T-helper 2 cell treated with Interferon-gamma antibody and Interleukin-4, amounts not matched to agents 5 μg/mL and 100 μg/mL, for 36 hours (primary cell): Measurements from ENCODE around the gene TBATA.

ENCODE experiments used
- DNase-seq: peaks from one replicate; pipeline ENCODE4 v3.0.0; 2021; ENCODE audit warnings: low spot score
- H3K27ac Mint-ChIP-seq: one replicate; pipeline ENCODE4 v1.8.0; 2021; ENCODE audit warnings: mild to moderate bottlenecking, mixed read lengths
- H3K27me3 Mint-ChIP-seq: one replicate; pipeline ENCODE4 v1.8.0; 2021; ENCODE audit warnings: low read depth, mixed read lengths
- H3K36me3 Mint-ChIP-seq: one replicate; pipeline ENCODE4 v1.8.0; 2021; ENCODE audit warnings: low read depth, mixed read lengths
- H3K4me1 Mint-ChIP-seq: one replicate; pipeline ENCODE4 v1.8.0; 2021; ENCODE audit warnings: low read depth, mixed read lengths
- H3K4me3 Mint-ChIP-seq: one replicate; pipeline ENCODE4 v1.8.0; 2022; ENCODE audit warnings: mild to moderate bottlenecking, moderate library complexity, mixed read lengths
- H3K9me3 Mint-ChIP-seq: one replicate; pipeline ENCODE4 v1.8.0; 2021; ENCODE audit warnings: mixed read lengths

TBATA gene

GRCh38 chr10:70753841-70754621 is 31.1 kb downstream of the TBATA start:
- Mint-ChIP-seq H3K36me3 (no peaks in the 10 kb centered on the region), H3K9me3 (no peaks in the 10 kb centered on the region), H3K4me3 (no peak overlapping the region), H3K27me3 (no peaks in the 10 kb centered on the region), H3K27ac (no peak overlapping the region), H3K4me1 (peaks cover 4% of the 10 kb centered on the region)
- DNase-seq: no peak

DNA sequence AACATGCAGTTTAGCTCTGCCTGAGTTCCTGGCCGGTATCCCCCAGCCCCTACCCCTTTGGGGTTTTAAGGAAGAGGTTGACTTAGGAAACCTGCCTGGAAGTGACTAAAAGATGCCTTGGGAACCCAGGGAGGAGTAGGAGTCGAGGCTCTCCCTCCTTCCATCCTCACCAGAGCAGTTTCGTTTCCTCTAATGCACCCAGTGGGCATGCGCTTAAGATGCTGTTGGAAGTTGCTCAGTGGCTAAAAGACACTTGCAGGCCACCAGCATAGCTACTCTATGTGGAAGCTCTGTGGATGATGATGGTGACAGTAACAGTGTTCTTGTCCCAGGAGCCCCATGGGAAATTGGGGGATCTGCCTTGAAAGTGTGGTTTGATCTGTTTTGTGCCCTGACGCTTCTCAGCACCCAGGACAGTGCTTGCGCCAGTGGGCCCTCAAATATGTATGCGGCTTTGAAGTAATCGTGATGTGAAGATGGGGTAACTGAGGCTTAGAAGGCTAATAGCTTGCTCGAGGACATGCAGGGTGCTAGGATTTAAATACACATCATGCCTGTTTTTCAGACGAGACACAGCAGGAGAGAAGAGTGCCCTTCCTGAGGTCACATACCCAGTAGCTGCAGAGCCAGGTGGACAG is 32.0 kb downstream of the TBATA start:
- DNase-seq: no peak
- H3K4me3 Mint-ChIP-seq: no peak overlapping the region
- H3K27me3 Mint-ChIP-seq: no peaks in the 10 kb centered on the region
- H3K4me1 Mint-ChIP-seq: no peaks in the 10 kb centered on the region
- no peaks in the 10 kb centered on the region for H3K36me3 Mint-ChIP-seq
- H3K9me3 Mint-ChIP-seq: no peaks in the 10 kb centered on the region
- H3K27ac Mint-ChIP-seq: no peak overlapping the region

- H3K4me1 Mint-ChIP-seq: no peaks in the 10 kb centered on the region
- H3K9me3 Mint-ChIP-seq: no peaks in the 10 kb centered on the region
- H3K27me3 Mint-ChIP-seq: no peaks in the 10 kb centered on the region
- no peaks in the 10 kb centered on the region for H3K36me3 Mint-ChIP-seq
- no peak for DNase-seq
- H3K27ac Mint-ChIP-seq: no peak overlapping the region
- no peak overlapping the region for H3K4me3 Mint-ChIP-seq
Measured at GRCh38 chr10:70752571-70752970, 32.6 kb downstream of the TBATA start.

GRCh38 chr10:70751991-70752390 is 33.2 kb downstream of the TBATA start:
- Mint-ChIP-seq H3K27ac (no peak overlapping the region), H3K4me1 (no peaks in the 10 kb centered on the region), H3K27me3 (no peaks in the 10 kb centered on the region), H3K4me3 (no peak overlapping the region), H3K36me3 (no peaks in the 10 kb centered on the region), H3K9me3 (no peaks in the 10 kb centered on the region)
- no peak for DNase-seq

- Mint-ChIP-seq H3K4me1 (no peaks in the 10 kb centered on the region), H3K27me3 (no peaks in the 10 kb centered on the region), H3K4me3 (no peak overlapping the region), H3K27ac (no peak overlapping the region), H3K36me3 (no peaks in the 10 kb centered on the region), H3K9me3 (no peaks in the 10 kb centered on the region)
- DNase-seq: no peak
Measured at GRCh38 chr10:70751356-70751755, 33.8 kb downstream of the TBATA start.

- no peak for DNase-seq
- Mint-ChIP-seq H3K4me1 (no peaks in the 10 kb centered on the region), H3K27me3 (no peaks in the 10 kb centered on the region), H3K36me3 (no peaks in the 10 kb centered on the region), H3K4me3 (no peak overlapping the region), H3K9me3 (no peaks in the 10 kb centered on the region), H3K27ac (no peak overlapping the region)
Measured at GRCh38 chr10:70750156-70750703, 34.9 kb downstream of the TBATA start.

DNA sequence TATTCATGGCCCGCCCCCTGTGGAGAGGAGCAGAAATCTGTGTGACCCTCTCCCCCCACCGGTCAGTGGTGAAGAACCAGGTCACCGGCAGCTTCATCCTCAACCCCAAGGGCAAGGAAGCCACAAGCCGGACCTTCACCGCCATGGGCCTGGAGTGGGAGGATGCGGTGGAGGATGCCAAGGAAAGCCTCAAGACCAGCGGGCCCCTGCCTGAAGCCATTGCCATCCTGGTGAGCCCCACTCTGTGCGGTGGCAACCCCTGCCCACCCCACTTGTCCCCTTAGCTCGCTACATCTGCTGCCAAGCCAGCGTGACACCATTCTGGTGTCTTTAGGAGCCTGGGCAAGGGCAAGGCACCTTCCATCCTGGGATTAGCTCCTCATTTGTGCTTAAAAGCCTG is 35.4 kb downstream of the TBATA start:
- Mint-ChIP-seq H3K4me1 (no peaks in the 10 kb centered on the region), H3K4me3 (no peak overlapping the region), H3K9me3 (no peaks in the 10 kb centered on the region), H3K27ac (no peak overlapping the region), H3K27me3 (no peaks in the 10 kb centered on the region), H3K36me3 (no peaks in the 10 kb centered on the region)
- no peak for DNase-seq

GRCh38 chr10:70748801-70749573 is 36.2 kb downstream of the TBATA start:
- Mint-ChIP-seq H3K27me3 (no peaks in the 10 kb centered on the region), H3K36me3 (no peaks in the 10 kb centered on the region), H3K4me1 (no peaks in the 10 kb centered on the region), H3K9me3 (no peaks in the 10 kb centered on the region), H3K27ac (no peak overlapping the region), H3K4me3 (no peak overlapping the region)
- no peak for DNase-seq

- H3K4me3 Mint-ChIP-seq: no peak overlapping the region
- H3K36me3 Mint-ChIP-seq: no peaks in the 10 kb centered on the region
- no peak overlapping the region for H3K27ac Mint-ChIP-seq
- DNase-seq: no peak
- no peaks in the 10 kb centered on the region for H3K9me3 Mint-ChIP-seq
- H3K4me1 Mint-ChIP-seq: no peaks in the 10 kb centered on the region
- H3K27me3 Mint-ChIP-seq: no peaks in the 10 kb centered on the region
Measured at GRCh38 chr10:70748305-70748704, 36.9 kb downstream of the TBATA start.

- H3K27me3 Mint-ChIP-seq: no peaks in the 10 kb centered on the region
- no peak for DNase-seq
- peaks cover 7% of the 10 kb centered on the region for H3K4me1 Mint-ChIP-seq
- H3K9me3 Mint-ChIP-seq: no peaks in the 10 kb centered on the region
- no peak overlapping the region for H3K27ac Mint-ChIP-seq
- H3K4me3 Mint-ChIP-seq: no peak overlapping the region
- H3K36me3 Mint-ChIP-seq: no peaks in the 10 kb centered on the region
Measured at GRCh38 chr10:70747192-70747965, 37.8 kb downstream of the TBATA start.

GRCh38 chr10:70745555-70745954 is 39.6 kb downstream of the TBATA start:
- H3K9me3 Mint-ChIP-seq: no peaks in the 10 kb centered on the region
- H3K27ac Mint-ChIP-seq: no peak overlapping the region
- no peak overlapping the region for H3K4me3 Mint-ChIP-seq
- no peaks in the 10 kb centered on the region for H3K36me3 Mint-ChIP-seq
- H3K27me3 Mint-ChIP-seq: no peaks in the 10 kb centered on the region
- H3K4me1 Mint-ChIP-seq: peaks cover 10% of the 10 kb centered on the region
- DNase-seq: no peak

DNA sequence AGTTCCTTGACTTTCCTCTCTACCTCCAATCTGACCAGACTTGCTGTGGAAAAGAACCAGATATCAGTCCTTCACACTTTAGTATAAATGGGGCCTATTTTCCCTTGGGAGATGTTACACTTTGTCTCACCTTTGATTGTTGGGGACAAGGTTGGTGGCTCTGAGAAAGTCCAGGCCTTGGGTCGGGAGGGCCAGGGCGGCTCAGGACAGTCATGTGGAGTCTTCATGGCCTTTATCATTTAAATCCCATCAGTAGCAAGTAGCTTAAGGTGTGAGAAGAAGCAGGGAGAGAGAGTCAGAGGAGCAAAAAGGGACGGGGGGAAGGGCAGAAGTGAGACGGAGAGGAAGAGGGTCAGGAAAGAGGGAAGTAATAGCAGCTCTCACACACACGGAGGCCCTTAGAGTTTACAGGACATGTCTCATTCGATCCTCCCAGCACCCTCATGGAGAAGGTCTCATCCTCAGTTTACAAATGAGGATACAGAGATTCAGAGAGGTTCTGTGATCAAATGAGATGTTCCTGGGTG is 40.5 kb downstream of the TBATA start:
- no peak for DNase-seq
- no peaks in the 10 kb centered on the region for H3K36me3 Mint-ChIP-seq

GRCh38 chr10:70743879-70744278 is 41.3 kb downstream of the TBATA start:
- Mint-ChIP-seq H3K9me3 (no peaks in the 10 kb centered on the region), H3K27me3 (no peaks in the 10 kb centered on the region), H3K36me3 (no peaks in the 10 kb centered on the region), H3K4me3 (no peak overlapping the region), H3K4me1 (peaks cover 10% of the 10 kb centered on the region), H3K27ac (no peak overlapping the region)
- DNase-seq: no peak

More for the DNA sequence above, 40.5 kb downstream of the TBATA start:
- H3K9me3 Mint-ChIP-seq: no peaks in the 10 kb centered on the region
- H3K27ac Mint-ChIP-seq: no peak overlapping the region
- H3K4me3 Mint-ChIP-seq: no peak overlapping the region
- H3K4me1 Mint-ChIP-seq: peaks cover 10% of the 10 kb centered on the region
- no peaks in the 10 kb centered on the region for H3K27me3 Mint-ChIP-seq
